ENCODE measurements around the gene GLRA1.
A peak's percentile ranks its signal among the peaks of the same experiment; 100 is the strongest.
"Not testable (repeated sequence)": the region's sequence is repeated elsewhere in the genome, so short reads cannot be mapped to it uniquely, and the experiment has no call there.

The GLRA1 gene

GRCh38 chr5:151811593-151812321 is 112.9 kb downstream of the GLRA1 start:
- DNase-seq = no peak

DNA sequence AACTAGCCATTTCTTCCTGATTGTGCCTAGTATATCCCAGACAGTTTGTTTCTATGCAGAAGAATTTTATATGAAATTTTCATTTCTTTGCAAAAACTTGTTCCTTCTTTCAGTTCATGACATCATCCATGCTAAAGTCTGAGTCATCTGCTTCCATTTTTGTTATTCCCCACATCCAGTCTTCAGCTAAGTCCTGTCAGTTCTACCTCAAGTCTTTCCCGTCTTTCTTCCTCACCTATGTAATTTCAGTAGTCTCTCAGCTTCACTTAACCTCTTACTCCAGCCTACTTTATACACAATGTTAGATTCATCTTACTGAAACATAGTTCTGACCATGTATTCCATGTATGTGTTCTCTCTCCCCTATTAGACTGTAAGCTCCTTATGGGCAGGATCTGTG is 113.8 kb downstream of the GLRA1 start:
- DNase-seq = peak; percentile 36

DNA sequence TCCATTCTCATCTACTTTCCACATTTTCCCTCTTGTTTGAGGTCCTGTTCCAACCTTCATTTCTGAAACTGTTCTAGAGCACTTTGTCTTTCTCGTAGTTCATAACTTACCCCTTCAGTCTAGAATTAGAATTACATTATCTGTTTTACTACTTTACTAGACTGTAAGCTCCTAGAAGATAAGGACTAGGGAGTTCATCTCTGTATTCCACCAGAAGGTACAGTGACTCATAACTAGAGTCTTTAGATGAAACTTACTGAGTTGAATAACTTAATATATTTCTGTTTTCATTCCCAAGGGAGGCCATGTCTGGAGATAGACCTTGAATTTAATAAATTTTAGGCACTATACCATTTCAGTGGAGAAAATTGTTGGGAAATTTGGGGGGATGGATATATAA is 114.2 kb downstream of the GLRA1 start:
- no peak for DNase-seq

DNA sequence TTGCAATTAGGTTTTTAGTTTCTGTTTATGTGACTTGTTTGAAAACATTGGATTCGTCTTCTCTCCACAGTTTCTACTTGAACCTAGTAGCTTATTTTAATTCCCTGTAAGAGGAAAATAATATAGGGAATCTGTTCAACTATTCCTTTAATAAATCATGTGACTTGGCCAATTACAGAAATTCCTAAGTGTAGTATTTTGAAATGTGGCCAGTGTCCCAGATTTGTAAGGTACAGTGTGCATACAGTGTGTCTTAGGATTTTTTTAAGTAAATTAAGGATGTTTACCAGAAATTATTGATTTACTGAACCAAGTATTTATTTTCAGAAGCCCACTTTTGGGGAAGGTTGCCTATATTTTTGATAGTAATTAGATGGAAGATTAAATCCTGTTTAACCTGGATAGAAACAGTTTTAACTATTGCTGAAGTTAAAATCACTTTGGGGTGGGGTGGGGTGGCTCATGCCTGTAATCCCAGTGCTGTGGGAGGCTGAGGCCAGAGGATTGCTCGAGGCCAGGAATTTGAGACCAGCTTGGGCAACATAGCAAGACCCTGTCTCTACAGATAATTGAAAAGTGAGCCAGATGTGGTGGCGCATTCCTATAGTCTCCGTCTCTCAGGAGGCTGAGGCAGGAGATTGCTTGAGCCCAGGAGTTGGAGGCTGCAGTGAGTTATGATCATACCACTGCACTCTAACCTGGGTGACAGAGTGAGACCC is 116.0 kb downstream of the GLRA1 start:
- DNase-seq = no peak

DNA sequence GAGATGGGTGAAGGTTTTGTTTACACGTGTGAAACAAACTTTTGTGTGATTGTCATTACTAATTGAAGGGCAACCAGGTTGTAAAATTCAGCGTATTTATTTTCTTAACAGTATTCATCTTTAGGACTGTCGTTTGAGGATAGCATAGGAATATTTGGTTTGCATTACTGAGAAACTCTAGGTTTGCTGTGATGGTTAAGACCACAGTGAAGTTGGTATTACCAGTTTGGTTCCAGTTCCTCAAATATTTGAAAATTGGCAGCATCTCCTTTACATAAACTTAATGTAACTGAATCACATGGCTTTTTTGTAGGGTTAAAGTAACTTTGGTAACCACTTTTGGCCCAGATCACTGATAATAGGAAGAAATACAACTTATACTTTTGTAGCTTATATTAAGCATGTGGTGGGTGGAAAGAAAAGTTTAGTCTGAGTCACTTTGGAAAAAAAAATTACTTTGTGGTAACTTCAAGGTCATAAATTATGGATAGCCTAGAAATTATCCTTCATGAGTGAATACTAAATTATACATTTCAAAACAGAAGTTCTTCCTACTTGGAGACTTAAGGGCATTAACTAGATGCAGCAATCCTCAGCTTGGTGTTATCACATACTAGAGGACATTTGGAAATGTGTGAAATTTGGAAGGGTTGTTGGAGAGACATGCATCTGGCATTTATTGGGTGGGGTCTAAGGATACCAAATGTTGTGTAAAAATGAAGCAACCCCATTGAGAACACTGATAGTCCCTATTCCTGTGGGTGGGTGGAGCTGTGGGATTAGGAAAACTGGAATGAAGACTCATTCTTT is 119.0 kb downstream of the GLRA1 start:
- DNase-seq = peak; percentile 53

DNA sequence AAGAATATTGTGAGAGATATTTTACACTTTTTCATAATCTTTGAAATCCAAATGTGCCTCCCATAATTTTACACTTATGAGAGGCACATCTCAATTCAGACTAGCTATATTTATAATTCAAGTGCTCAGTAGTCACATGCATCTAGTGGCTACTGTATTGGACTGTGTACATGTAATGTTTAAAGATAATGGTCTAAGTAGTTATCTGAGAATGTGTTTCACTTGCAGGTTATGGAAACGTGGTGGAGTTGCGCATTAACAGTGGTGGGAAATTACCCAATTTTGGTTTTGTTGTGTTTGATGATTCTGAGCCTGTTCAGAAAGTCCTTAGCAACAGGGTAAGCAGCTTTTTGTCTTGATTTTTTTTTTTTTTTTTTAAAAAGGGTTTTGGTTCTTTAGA is 124.1 kb downstream of the GLRA1 start:
- peak; percentile 9 for DNase-seq

- peak; percentile 21 for DNase-seq
Measured at GRCh38 chr5:151799407-151799806, 125.2 kb downstream of the GLRA1 start.

DNA sequence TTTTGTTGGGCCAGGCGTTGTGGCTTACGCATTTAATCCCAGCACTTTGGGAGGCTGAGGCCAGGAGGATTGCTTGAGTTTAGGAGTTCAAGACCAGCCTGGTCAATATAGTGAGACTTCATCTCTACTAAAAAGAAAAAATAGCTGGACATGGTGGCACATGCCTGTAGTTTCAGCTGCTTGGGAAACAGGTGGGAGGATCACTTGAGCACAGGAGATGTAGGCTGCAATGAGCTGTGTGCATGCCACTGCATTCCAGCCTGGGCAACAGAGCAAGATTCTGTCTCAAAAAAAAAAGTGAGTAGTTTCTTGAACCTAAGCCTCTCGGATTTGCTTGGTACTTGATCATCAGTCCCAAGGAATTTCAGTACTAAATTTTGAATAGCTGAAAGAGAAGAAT is 126.0 kb downstream of the GLRA1 start:
- no peak for DNase-seq

DNA sequence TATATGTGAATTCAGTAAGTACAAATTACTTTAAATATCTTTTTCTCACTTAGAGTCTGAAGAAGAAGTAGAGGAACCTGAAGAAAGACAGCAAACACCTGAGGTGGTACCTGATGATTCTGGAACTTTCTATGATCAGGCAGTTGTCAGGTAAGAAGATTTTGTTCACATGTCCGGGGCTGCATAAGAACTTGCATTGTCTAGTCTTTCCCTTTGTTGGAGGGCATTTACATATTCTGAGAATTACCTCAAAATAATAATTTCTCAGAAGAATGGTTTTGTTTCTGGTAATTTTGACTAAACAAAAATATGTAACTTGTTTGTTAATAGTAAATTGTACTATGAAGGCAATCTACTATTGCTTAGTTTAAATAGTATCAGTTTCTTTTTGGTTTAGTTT is 129.2 kb downstream of the GLRA1 start:
- no peak for DNase-seq

- DNase-seq = no peak
Measured at GRCh38 chr5:151793358-151793757, 131.3 kb downstream of the GLRA1 start.

DNA sequence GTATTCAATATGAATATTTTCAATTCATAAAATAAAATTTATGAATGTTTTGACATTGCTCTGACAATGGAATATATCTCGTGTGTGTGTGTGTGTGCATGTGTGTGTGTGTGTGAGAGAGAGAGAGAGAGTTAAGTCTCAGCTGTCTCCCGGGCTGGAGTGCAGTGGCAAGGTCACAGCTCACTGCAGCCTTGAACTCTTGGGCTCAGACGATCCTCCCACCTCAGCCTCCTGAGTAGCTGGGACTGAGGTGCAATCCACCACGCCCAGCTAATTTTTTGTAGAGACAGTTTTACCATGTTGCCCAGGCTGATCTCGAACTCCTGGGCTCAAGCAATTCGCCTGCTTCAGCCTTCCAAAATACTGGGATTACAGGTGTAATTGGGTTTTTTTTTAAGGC is 136.8 kb downstream of the GLRA1 start:
- DNase-seq = no peak

DNA sequence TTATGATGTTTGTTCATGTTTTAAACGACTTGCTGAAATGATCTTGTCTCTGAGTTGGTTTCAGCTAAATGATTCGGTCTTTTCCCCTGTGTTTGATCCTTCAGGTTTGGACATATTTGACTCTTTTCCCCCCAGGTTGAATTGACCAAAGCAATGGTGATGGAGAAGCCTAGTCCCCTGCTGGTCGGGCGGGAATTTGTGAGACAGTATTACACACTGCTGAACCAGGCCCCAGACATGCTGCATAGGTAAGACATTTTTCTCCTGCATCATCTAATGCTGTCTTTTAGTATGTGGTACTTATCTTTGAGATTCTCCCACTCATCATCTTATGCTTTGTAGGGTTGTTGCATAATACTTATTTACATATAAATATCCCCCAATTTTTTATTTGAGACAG is 138.2 kb downstream of the GLRA1 start:
- DNase-seq = no peak

DNA sequence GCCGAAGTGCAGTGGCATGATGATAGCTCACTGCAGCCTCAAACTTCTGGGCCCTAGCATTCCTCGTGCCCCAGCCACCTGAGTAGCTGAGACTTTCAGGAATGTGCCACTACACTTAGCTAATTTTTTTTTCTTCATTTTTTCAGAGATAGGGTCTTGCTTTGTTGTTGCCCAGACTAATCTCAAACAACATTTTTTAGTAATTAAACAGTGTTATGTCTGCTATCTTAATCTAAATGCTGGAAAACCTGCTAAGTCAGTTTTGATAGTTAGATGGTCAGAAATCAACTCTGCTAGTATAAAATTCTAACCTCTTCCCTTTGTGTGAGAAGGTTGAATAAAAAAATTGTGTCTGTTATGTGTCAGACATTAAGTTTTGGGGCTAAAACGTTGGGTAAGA is 140.5 kb downstream of the GLRA1 start:
- DNase-seq = no peak

DNA sequence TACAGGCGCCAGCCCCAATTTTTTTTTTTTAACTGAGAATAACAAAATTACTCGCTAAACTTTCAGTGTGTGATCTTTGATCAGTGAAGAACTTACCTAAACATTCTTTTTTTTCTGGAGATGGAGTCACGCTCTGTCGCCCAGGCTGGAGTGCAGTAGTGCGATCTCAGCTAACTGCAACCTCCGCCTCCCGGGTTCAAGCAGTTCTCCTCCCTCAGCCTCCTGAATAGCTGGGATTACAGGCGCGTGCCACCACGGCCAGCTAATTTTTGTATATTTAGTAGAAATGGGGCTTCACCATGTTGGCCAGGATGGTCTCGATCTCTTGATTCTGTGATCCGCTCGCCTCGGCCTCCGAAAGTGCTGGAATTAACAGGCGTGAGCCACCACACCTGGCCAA is 141.0 kb downstream of the GLRA1 start:
- not testable (repeated sequence) for DNase-seq

DNA sequence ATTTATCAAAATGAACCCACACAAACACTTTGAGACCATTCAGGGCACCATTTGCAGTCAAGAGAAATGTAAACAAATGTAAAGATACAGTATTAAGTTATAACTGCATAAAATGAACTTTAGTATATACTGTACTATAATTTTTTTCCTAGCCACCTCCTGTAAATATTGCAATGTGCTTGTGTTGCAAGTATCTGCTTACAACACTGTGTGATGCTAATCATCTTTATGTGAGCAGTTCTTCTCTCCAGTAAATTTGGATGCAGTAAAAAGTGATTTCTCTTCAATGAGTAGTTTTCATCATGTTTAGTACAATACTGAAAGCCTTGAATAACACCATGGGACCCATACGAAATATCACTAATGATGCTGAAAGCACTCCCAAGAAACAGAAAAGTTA is 143.4 kb downstream of the GLRA1 start:
- peak; percentile 42 for DNase-seq

GRCh38 chr5:151780348-151780747 is 144.3 kb downstream of the GLRA1 start:
- no peak for DNase-seq

GRCh38 chr5:151779531-151780125 is 145.0 kb downstream of the GLRA1 start:
- DNase-seq = no peak

DNA sequence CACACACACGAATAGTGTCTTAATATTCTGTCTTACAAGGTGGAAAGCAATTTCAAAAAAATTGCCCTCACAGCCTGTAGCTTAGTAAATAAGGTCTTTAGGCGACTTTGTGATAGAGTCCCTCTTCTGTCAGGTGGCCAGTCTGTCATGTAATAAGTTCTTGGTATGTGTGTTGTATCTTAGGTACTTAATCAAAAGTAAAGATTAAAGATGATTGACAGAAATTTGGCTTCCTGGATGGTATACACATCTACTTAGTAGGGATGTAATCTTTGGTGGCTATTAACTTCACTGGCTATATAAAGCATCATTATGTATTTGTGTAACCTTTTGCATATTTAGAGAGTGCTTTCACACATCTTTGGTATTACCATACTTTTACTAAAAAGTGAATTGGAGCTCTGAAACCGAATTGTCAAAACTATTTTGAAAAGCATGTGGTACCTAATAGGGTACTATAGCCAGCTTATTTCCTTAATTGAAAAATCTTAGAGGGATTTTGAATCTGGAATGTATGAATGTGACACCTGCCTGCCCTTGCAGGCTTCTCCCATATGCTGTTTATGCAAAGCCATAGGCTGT is 149.5 kb downstream of the GLRA1 start:
- DNase-seq = no peak

GRCh38 chr5:151773951-151774350 is 150.7 kb downstream of the GLRA1 start:
- DNase-seq = peak; percentile 20

DNA sequence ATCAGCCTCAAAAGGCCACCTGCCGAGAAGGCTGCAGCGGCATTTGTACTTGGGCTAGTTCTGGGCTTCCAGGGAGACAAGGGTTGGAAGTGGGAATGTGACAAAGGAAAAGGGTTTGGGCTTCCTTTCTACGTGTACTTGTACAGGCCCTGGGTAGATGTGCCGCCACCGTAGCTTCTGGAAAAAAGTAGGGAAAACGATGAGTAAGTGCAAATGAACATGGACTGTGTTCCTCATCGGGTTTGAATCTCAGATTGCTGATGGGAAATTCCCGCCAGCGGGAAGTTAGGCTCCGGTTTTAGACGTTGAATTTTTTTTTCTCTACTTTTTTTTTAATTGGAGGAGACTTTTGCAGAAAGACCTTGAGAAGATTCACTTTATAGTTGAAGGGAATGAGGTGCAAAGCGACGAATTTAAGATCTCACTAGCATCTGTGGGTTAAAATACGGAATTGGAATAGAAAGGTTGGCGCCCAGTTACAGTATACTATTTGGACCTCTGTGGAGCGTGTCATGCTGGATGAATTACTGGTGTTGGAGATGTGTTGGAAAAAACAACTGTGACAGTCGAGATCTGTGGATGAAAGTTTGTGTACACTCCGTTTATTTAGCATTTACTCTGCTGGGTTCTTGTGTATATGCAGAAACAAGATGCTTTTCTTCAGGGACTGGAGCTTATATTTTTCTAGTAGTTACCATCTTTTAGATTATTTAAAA is 151.6 kb downstream of the GLRA1 start:
- peak; percentile 47 for DNase-seq
